Cardiac fibroblast (primary cell): ENCODE results near the gene SPTBN1.

Source experiments
- DNase-seq, 2 donors: peaks; one replicate each; pipeline versions ENCODE4 v3.0.0 to v3.0.0-alpha.2; 2010; ENCODE audit warnings: low read depth in 2 of 2
- H3K4me3 ChIP-seq, 2 donors: replicated peaks in 1 of 2; 1 replicate in 1 of 2; 2 replicates in 1 of 2; pipeline ENCODE4 v1.5.1; 2011; ENCODE audit warnings: low read depth in 2 of 2, low read length in 2 of 2, mild to moderate bottlenecking in 2 of 2, moderate library complexity in 1 of 2
- CTCF ChIP-seq: IDR thresholded peaks from one replicate; pipeline ENCODE4 v1.5.1; 2011; ENCODE audit warnings: low read depth, mild to moderate bottlenecking, low read length, inconsistent platforms

Gene SPTBN1

GRCh38 chr2:54578648-54579045, 122.5 kb downstream of the SPTBN1 start:
- TF ChIP-seq CTCF = no peak
- no peak for DNase-seq

GRCh38 chr2:54579061-54579681, 123.0 kb downstream of the SPTBN1 start:
- no peak overlapping the region for H3K4me3 ChIP-seq
- DNase-seq = no peak
- no peak for TF ChIP-seq CTCF

More at GRCh38 chr2:54578648-54579045, 122.5 kb downstream of the SPTBN1 start:
- no peak overlapping the region for H3K4me3 ChIP-seq

GRCh38 chr2:54579682-54580620, 123.8 kb downstream of the SPTBN1 start:
- no peak overlapping the region for H3K4me3 ChIP-seq
- DNase-seq = no peak
- TF ChIP-seq CTCF = no peak

GRCh38 chr2:54581326-54582039, 125.4 kb downstream of the SPTBN1 start:
- no peak overlapping the region for H3K4me3 ChIP-seq

GRCh38 chr2:54582987-54583386, 126.9 kb downstream of the SPTBN1 start:
- no peak overlapping the region for H3K4me3 ChIP-seq
- no peak for DNase-seq
- no peak for TF ChIP-seq CTCF

More at GRCh38 chr2:54581326-54582039, 125.4 kb downstream of the SPTBN1 start:
- no peak for TF ChIP-seq CTCF
- DNase-seq = no peak

- no peak overlapping the region for H3K4me3 ChIP-seq
- no peak for TF ChIP-seq CTCF
- no peak for DNase-seq
Measured at GRCh38 chr2:54584598-54584997, 128.5 kb downstream of the SPTBN1 start.
